Kidney capillary endothelial cell (primary cell): ENCODE data around the gene STK32B.

Experiments used
- DNase-seq: peaks from one replicate; pipeline ENCODE4 v3.0.0-alpha.2; 2018; ENCODE audit warnings: low spot score

Gene STK32B

DNA sequence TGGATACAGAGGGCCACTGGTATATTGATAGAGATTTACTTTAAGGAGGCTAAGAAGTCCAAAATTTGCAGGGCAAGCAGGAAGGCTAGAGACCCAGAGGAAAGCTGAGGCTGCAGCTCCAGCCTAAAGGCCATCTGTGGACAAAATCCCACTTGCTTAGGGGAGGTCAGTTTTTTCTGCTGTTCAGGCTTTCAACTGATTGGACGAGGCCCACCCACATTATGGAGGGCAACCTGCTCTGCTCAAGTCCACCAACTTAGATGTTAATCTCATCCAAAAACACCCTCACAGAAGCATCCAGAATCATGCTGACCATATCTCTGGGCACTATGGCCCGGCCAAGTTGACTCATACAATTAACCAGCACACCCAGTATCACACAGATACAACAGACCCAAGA is 480.8 kb downstream of the STK32B start:
- no peak for DNase-seq

- no peak for DNase-seq
Measured at GRCh38 chr4:5539584-5539983, 488.3 kb downstream of the STK32B start.

DNA sequence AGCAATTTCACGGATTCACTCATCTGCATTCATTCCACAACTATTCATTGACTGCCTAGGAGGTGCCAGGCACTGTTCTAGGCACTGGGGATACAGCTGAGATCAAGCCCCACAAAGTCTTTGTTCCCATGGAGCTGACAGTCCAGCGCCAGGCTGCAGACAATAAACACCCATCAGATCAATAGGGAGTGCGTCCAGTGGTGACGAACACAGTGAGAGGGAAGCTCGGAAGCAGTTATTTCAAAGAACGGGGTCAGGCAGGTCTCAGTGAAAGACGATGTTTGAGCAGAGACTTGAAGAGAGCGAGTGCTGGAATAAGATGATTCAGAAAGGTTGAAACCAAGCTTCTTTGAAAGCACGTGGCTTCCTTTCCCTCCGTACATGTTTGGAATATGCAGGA is 489.9 kb downstream of the STK32B start:
- no peak for DNase-seq

GRCh38 chr4:5543681-5544080 is 492.4 kb downstream of the STK32B start:
- DNase-seq: no peak

DNA sequence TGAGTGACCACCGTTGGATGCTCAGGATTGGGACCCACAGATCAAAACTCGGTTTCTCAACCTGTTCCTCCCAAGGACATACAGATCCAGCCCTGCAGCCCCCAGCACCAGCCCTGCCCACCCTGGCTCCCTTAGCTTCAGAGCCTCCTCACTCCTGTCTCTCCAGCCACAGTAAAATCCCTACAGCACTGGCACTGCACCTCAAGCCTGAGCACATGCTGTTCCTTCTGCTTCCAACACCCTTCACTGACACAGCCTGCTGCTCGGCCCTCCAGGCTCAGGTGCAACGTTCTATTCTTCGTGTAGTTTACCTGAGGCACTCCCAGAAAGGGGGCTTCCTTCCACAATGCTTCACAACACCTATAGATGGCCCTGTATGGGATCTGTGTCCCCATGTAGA is 493.5 kb downstream of the STK32B start:
- no peak for DNase-seq

DNA sequence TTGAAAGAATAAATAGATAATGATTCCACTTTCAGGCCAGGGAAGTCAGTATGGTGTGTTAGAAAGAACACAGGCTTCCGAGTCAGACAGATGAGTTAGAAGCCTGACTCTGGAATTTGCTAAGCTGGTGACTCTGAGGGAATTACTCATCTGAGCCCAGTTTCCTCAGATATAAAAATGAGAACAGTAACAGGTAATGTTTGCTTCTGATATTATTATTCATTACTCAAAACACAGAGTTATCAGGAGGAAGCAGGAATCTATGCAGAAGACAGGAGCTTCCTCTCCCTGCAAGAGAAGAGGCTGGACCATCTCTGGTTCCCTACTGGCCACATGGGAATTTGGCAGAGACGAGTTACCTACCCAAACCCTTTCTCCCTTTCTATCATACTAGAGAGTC is 494.0 kb downstream of the STK32B start:
- no peak for DNase-seq

- no peak for DNase-seq
Measured at GRCh38 chr4:5547651-5548249, 496.5 kb downstream of the STK32B start.
